Activated CD4-positive, alpha-beta T cell treated with anti-CD3 and anti-CD28 coated beads for 24 hours (primary cell): ENCODE measurements around the gene ARPC4.
"Not testable (repeated sequence)": the region's sequence is repeated elsewhere in the genome, so short reads cannot be mapped to it uniquely, and the experiment has no call there.

Experiments used
- DNase-seq, 2 donors: peaks; one replicate each; pipeline ENCODE4 v3.0.0-alpha.2; 2020; ENCODE audit warnings: low read depth in 2 of 2

Gene ARPC4

GRCh38 chr3:9820946-9821345 is 28.1 kb downstream of the ARPC4 start:
- DNase-seq: no peak

GRCh38 chr3:9825451-9826040 is 32.7 kb downstream of the ARPC4 start:
- DNase-seq: no peak

GRCh38 chr3:9826815-9827573 is 34.1 kb downstream of the ARPC4 start:
- DNase-seq: no peak

- DNase-seq: no peak
Measured at GRCh38 chr3:9828801-9829755, 36.2 kb downstream of the ARPC4 start.

GRCh38 chr3:9831253-9831652 is 38.4 kb downstream of the ARPC4 start:
- no peak for DNase-seq

GRCh38 chr3:9833078-9833477 is 40.2 kb downstream of the ARPC4 start:
- DNase-seq: no peak

GRCh38 chr3:9834520-9835380 is 41.9 kb downstream of the ARPC4 start:
- no peak for DNase-seq

- no peak for DNase-seq
Measured at GRCh38 chr3:9837701-9838582, 45.1 kb downstream of the ARPC4 start.

GRCh38 chr3:9838856-9839255 is 46.0 kb downstream of the ARPC4 start:
- no peak for DNase-seq

GRCh38 chr3:9841015-9841414 is 48.1 kb downstream of the ARPC4 start:
- DNase-seq: no peak

GRCh38 chr3:9843715-9844438 is 51.0 kb downstream of the ARPC4 start, which contains the start of gene RPUSD3:
RPUSD3 (minus strand) TSS chr3:9844008; CDS start chr3:9843990, 18 bp downstream.
- peak; percentile 96 to 97 for DNase-seq

- DNase-seq: no peak
Measured at GRCh38 chr3:9846231-9846630, 53.3 kb downstream of the ARPC4 start.

GRCh38 chr3:9846931-9847488 is 54.1 kb downstream of the ARPC4 start:
- DNase-seq: no peak

- DNase-seq: not testable (repeated sequence)
Measured at GRCh38 chr3:9847870-9848269, 55.0 kb downstream of the ARPC4 start.

GRCh38 chr3:9848860-9849259 is 56.0 kb downstream of the ARPC4 start:
- DNase-seq: not testable (repeated sequence)

GRCh38 chr3:9851383-9851782 is 58.5 kb downstream of the ARPC4 start:
- DNase-seq: not testable (repeated sequence)

- not testable (repeated sequence) for DNase-seq
Measured at GRCh38 chr3:9851926-9852325, 59.0 kb downstream of the ARPC4 start.

- DNase-seq: no peak
Measured at GRCh38 chr3:9852528-9852927, 59.6 kb downstream of the ARPC4 start.

GRCh38 chr3:9854291-9854940 is 61.5 kb downstream of the ARPC4 start:
- not testable (repeated sequence) for DNase-seq
